HG02885 (cell line): Measurements from ENCODE around the gene TMEM51.

ENCODE experiments used
- ATAC-seq: cut with Tn5 transposase; IDR thresholded peaks from one replicate; pipeline ENCODE4 v1.9.1; 2021; ENCODE audit warnings: mild to moderate bottlenecking; ENCODE audit not compliant: unreplicated experiment, poor library complexity

Gene TMEM51

GRCh38 chr1:15191267-15191666, 37.7 kb downstream of the TMEM51 start:
- ATAC-seq = no peak

- ATAC-seq = no peak
Observed at GRCh38 chr1:15191770-15192169, 38.2 kb downstream of the TMEM51 start.

- no peak for ATAC-seq
Observed at GRCh38 chr1:15192916-15193550, 39.5 kb downstream of the TMEM51 start.

GRCh38 chr1:15195420-15196052, 42.0 kb downstream of the TMEM51 start:
- no peak for ATAC-seq

GRCh38 chr1:15196069-15196468, 42.5 kb downstream of the TMEM51 start:
- ATAC-seq = no peak

GRCh38 chr1:15196807-15197530, 43.4 kb downstream of the TMEM51 start:
- ATAC-seq = no peak

- no peak for ATAC-seq
Observed at GRCh38 chr1:15197591-15198447, 44.3 kb downstream of the TMEM51 start.

- ATAC-seq = no peak
Observed at GRCh38 chr1:15198684-15199083, 45.1 kb downstream of the TMEM51 start.

GRCh38 chr1:15201221-15201620, 47.7 kb downstream of the TMEM51 start:
- ATAC-seq = no peak

GRCh38 chr1:15201849-15202551, 48.5 kb downstream of the TMEM51 start:
- ATAC-seq = no peak

- ATAC-seq = no peak
Observed at GRCh38 chr1:15204931-15205330, 51.4 kb downstream of the TMEM51 start.

GRCh38 chr1:15205586-15206346, 52.2 kb downstream of the TMEM51 start:
- no peak for ATAC-seq

- no peak for ATAC-seq
Observed at GRCh38 chr1:15206418-15207030, 53.0 kb downstream of the TMEM51 start.

- ATAC-seq = no peak
Observed at GRCh38 chr1:15207031-15207828, 53.7 kb downstream of the TMEM51 start.

- no peak for ATAC-seq
Observed at GRCh38 chr1:15207829-15208429, 54.4 kb downstream of the TMEM51 start.

GRCh38 chr1:15210651-15211375, 57.3 kb downstream of the TMEM51 start:
- no peak for ATAC-seq

- no peak for ATAC-seq
Observed at GRCh38 chr1:15211424-15211823, 57.9 kb downstream of the TMEM51 start.
